Suprapubic skin (tissue), 4 donors: ENCODE data around the gene DTD1.

Experiments used
- CTCF ChIP-seq, 2 donors: fragments of 200-600 bp in 1 of 2; fragments of 450-650 bp in 1 of 2; sonication (generic) in 1 of 2; IDR thresholded peaks; one replicate each; pipeline ENCODE4 v1.5.1; 2016 to 2019; ENCODE audit warnings: antibody characterized with exemption in 2 of 2, mild to moderate bottlenecking in 1 of 2, moderate library complexity in 1 of 2
- POLR2A ChIP-seq, 2 donors: fragments of 450-650 bp; IDR thresholded peaks; one replicate each; pipeline ENCODE4 v1.6.1; 2017; ENCODE audit warnings: antibody characterized with exemption in 2 of 2, mild to moderate bottlenecking in 2 of 2, moderate library complexity in 2 of 2
- POLR2AphosphoS5 ChIP-seq, 3 donors: sonication (generic); formaldehyde crosslinking; IDR thresholded peaks; one replicate each; pipeline ENCODE4 v1.6.1; 2017; ENCODE audit warnings: antibody characterized with exemption in 3 of 3

DNA sequence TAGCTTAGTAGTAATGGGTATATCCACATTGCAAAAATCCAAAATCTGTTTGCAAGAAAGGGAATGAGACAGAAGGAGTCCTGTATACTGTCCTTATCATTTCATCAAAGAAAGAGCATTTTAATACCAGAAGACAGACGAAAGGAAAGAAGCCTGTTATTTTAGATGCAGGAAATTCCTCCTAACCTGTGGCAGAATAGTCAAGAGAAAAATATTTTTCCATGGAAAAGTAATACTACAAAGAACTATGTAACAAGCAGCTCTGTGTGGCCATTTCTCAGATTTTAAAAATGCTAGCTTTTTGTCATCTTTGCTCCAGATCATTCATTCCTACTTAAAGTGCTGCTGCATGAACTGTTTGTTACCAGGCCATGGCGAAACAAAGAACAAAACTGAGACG is 152.9 kb downstream of the DTD1 start:
- TF ChIP-seq POLR2A (IDR thresholded peaks at IDR 0.05) (no peak), POLR2AphosphoS5 (IDR thresholded peaks at IDR 0.05) (no peak), CTCF (IDR thresholded peaks at IDR 0.05) (no peak)
